Upper lobe of right lung (tissue), 1 donor: Measurements from ENCODE around the gene CLTCL1. TPM values are rescaled to one million over a fixed set of nuclear protein-coding genes. Genes with fewer than 3 reads are reported as not detected.

Experiments
- ATAC-seq: fragments of 200-7000 bp; cut with Tn5 transposase; one replicate; pipeline ENCODE4 v1.9.1; 2020; ENCODE audit warnings: mild to moderate bottlenecking, moderate library complexity
- DNase-seq: peaks from one replicate; pipeline ENCODE4 v3.0.0-alpha.2; 2020
- H3K27ac ChIP-seq: fragments of 200-600 bp; one replicate; pipeline ENCODE4 v1.8.0; 2022
- H3K27me3 ChIP-seq: fragments of 200-600 bp; one replicate; pipeline ENCODE4 v1.8.0; 2022; ENCODE audit warnings: mild to moderate bottlenecking
- H3K36me3 ChIP-seq: fragments of 200-600 bp; one replicate; pipeline ENCODE4 v1.8.0; 2022
- H3K4me1 ChIP-seq: fragments of 200-600 bp; one replicate; pipeline ENCODE4 v1.8.0; 2022
- H3K4me3 ChIP-seq: fragments of 200-600 bp; one replicate; pipeline ENCODE4 v1.8.0; 2022; ENCODE audit warnings: mild to moderate bottlenecking
- H3K9me3 ChIP-seq: fragments of 200-600 bp; one replicate; pipeline ENCODE4 v1.8.0; 2022
- CTCF ChIP-seq: fragments of 200-600 bp; IDR thresholded peaks from one replicate; pipeline ENCODE4 v1.8.0; 2022; ENCODE audit warnings: antibody characterized with exemption
- intact Hi-C: fragments of 100-400 bp; cut with DNase I; formaldehyde crosslinking; loops from one replicate; pipeline ENCODE4 v1.11.0; 2022
- total RNA-seq: library from RNA; stranded (reverse); fragmentation: NEBNext Ultra II Directional; extraction: Animal tissue kit (Norgen Biotek cat#: 25700); gene quantifications from one replicate; pipeline ENCODE4 v1.2.1, GENCODE V29; 2021
- donor health status: DM: no; HTN: yes; CAD: no; lungs with severe emphysema.

Gene CLTCL1
- total RNA-seq, 1 donor from 2014 or later = 4.3 TPM

- intact Hi-C loops = no loop called here
- peaks cover 55% of the 10 kb centered on the region for H3K27me3 ChIP-seq
- peak overlapping the region; percentile 35 for H3K4me3 ChIP-seq
- no peaks in the 10 kb centered on the region for H3K9me3 ChIP-seq
- H3K27ac ChIP-seq = no peak overlapping the region
- H3K4me1 ChIP-seq = no peaks in the 10 kb centered on the region
- no peak for ATAC-seq
- no peaks in the 10 kb centered on the region for H3K36me3 ChIP-seq
- DNase-seq = peak; percentile 61
- TF ChIP-seq CTCF = no peak
These were observed 142.3 kb downstream of the CLTCL1 start for GRCh38 chr22:19149047-19149883.

GRCh38 chr22:19148417-19149046 is 143.0 kb downstream of the CLTCL1 start:
- DNase-seq (peak; percentile 58), ATAC-seq (no peak)
- Histone ChIP-seq H3K27me3 (peaks cover 55% of the 10 kb centered on the region), H3K4me3 (no peak overlapping the region), H3K4me1 (peaks cover 4% of the 10 kb centered on the region), H3K9me3 (no peaks in the 10 kb centered on the region), H3K27ac (no peak overlapping the region), H3K36me3 (no peaks in the 10 kb centered on the region)
- intact Hi-C loops = no loop called here
- no peak for TF ChIP-seq CTCF

- TF ChIP-seq CTCF = no peak
- Histone ChIP-seq H3K27me3 (peaks cover 45% of the 10 kb centered on the region), H3K4me1 (peaks cover 8% of the 10 kb centered on the region), H3K27ac (no peak overlapping the region), H3K4me3 (no peak overlapping the region), H3K9me3 (no peaks in the 10 kb centered on the region), H3K36me3 (peaks cover 4% of the 10 kb centered on the region)
- peak; percentile 46 for DNase-seq
- no peak for ATAC-seq
- intact Hi-C loops = no loop called here
These were observed 144.2 kb downstream of the CLTCL1 start for GRCh38 chr22:19147195-19147780.

- no peak overlapping the region for H3K4me3 ChIP-seq
- H3K4me1 ChIP-seq = peaks cover 8% of the 10 kb centered on the region
- H3K27me3 ChIP-seq = peaks cover 36% of the 10 kb centered on the region
- no peaks in the 10 kb centered on the region for H3K9me3 ChIP-seq
- peaks cover 13% of the 10 kb centered on the region for H3K36me3 ChIP-seq
- no peak for TF ChIP-seq CTCF
- no peak overlapping the region for H3K27ac ChIP-seq
- ATAC-seq (no peak), DNase-seq (peak; percentile 44)
- intact Hi-C loops = no loop called here
These were observed 145.1 kb downstream of the CLTCL1 start for GRCh38 chr22:19146215-19146968.

GRCh38 chr22:19143967-19144400 is 147.5 kb downstream of the CLTCL1 start:
- H3K4me1 ChIP-seq = peaks cover 8% of the 10 kb centered on the region
- H3K27me3 ChIP-seq = peaks cover 18% of the 10 kb centered on the region
- H3K9me3 ChIP-seq = no peaks in the 10 kb centered on the region
- DNase-seq (no peak), ATAC-seq (no peak)
- peak overlapping the region; percentile 97 for H3K4me3 ChIP-seq
- no peak for TF ChIP-seq CTCF
- peak overlapping the region; percentile 78 for H3K27ac ChIP-seq
- intact Hi-C loops = no loop called here
- H3K36me3 ChIP-seq = peaks cover 37% of the 10 kb centered on the region
